Endothelial cell of umbilical vein (primary cell): ENCODE measurements around the gene SYTL2. TPM values are rescaled to one million over a fixed set of nuclear protein-coding genes. Genes with fewer than 3 reads are reported as not detected.

Experiments used
- BruUV-seq: library from RNA; stranded (reverse); fragments of 400-500 nt; replicated peaks from 2 replicates; lab custom pipeline; 2021; lab: Mats Ljungman, UMichigan
- CTCF ChIA-PET: fragments of 300-600, 350-600 bp; sonication (Branson Sonifier 250); formaldehyde crosslinking; loops from one replicate; lab custom pipeline; 2021; ENCODE audit warnings: antibody characterized with exemption, inconsistent platforms; lab: Charles Lee
- POLR2A ChIA-PET: fragments of 300-600, 350-600 bp; sonication (Branson Sonifier 250); formaldehyde crosslinking; loops from one replicate; lab custom pipeline; 2021; ENCODE audit warnings: antibody characterized with exemption, inconsistent platforms; lab: Charles Lee
- DNase-seq: peaks from one replicate; pipeline ENCODE4 v3.0.0-alpha.2; 2011; ENCODE audit warnings: low read depth, low spot score
- FAIRE-seq: peaks from 2 replicates; lab custom pipeline; 2011; peaks lifted over from hg19 to GRCh38; lab: Jason Lieb, UNC
- H2AFZ ChIP-seq: 2 replicates; pipeline ENCODE4 v1.6.0; 2012; ENCODE audit warnings: low read depth, low read length, control low read depth, inconsistent platforms
- H3K27ac ChIP-seq: 2 replicates; pipeline ENCODE4 v1.5.1; 2011; ENCODE audit warnings: low read depth, mild to moderate bottlenecking, control low read depth, low read length, moderate library complexity; ENCODE audit not compliant: insufficient read depth
- H3K27me3 ChIP-seq, 2 experiments: 2 replicates each; pipeline versions ENCODE4 v1.6.0 to v1.6.1; 2011; ENCODE audit warnings: low read length in 2 of 2, mixed read lengths in 1 of 2; ENCODE audit not compliant: control insufficient read depth in 2 of 2, insufficient read depth in 2 of 2
- H3K36me3 ChIP-seq, 2 experiments: 2 replicates in 1 of 2; 3 replicates in 1 of 2; pipeline ENCODE4 v1.5.1; 2011; ENCODE audit warnings: low read length in 2 of 2, mild to moderate bottlenecking in 1 of 2, moderate library complexity in 1 of 2; ENCODE audit not compliant: control insufficient read depth in 2 of 2, insufficient read depth in 2 of 2; ENCODE audit errors: extremely low read depth in 1 of 2
- H3K4me1 ChIP-seq: 3 replicates; pipeline ENCODE4 v1.5.1; 2011; ENCODE audit warnings: mild to moderate bottlenecking, low read length; ENCODE audit not compliant: control insufficient read depth, insufficient read depth; ENCODE audit errors: extremely low read depth
- H3K4me2 ChIP-seq: 2 replicates; pipeline ENCODE4 v1.6.1; 2011; ENCODE audit warnings: low read length, control low read depth, mixed read lengths; ENCODE audit not compliant: insufficient read depth
- H3K4me3 ChIP-seq, 3 experiments: fragments of 200-600 bp in 1 of 3; sonication (generic), shearing (Covaris generic) in 1 of 3; replicated peaks in 1 of 3; 2 replicates each; pipeline ENCODE4 v1.5.1; 2011 to 2016; ENCODE audit warnings: control low read depth in 3 of 3, low read length in 3 of 3, mild to moderate bottlenecking in 2 of 3, inconsistent platforms in 1 of 3, low read depth in 1 of 3, moderate library complexity in 1 of 3; ENCODE audit not compliant: insufficient read depth in 1 of 3
- H3K79me2 ChIP-seq: 2 replicates; pipeline ENCODE4 v1.6.0; 2012; ENCODE audit warnings: low read length, inconsistent platforms; ENCODE audit not compliant: control insufficient read depth, insufficient read depth
- H3K9ac ChIP-seq: replicated peaks from 2 replicates; pipeline ENCODE3; 2011; ENCODE audit warnings: low read length, control low read depth; ENCODE audit not compliant: insufficient read depth; ENCODE audit errors: extremely low read depth
- H3K9me1 ChIP-seq: replicated peaks from 3 replicates; pipeline ENCODE4 v1.6.0; 2011; ENCODE audit warnings: mild to moderate bottlenecking, low read length; ENCODE audit not compliant: control insufficient read depth, insufficient read depth; ENCODE audit errors: extremely low read depth
- H3K9me3 ChIP-seq: replicated peaks from 2 replicates; pipeline ENCODE4 v1.5.1; 2012; ENCODE audit warnings: low read length, inconsistent platforms; ENCODE audit not compliant: control insufficient read depth, insufficient read depth
- H4K20me1 ChIP-seq: replicated peaks from 2 replicates; pipeline ENCODE3; 2011; ENCODE audit warnings: mild to moderate bottlenecking, low read length; ENCODE audit not compliant: control insufficient read depth, insufficient read depth; ENCODE audit errors: extremely low read depth
- EZH2 ChIP-seq: IDR thresholded peaks from 2 replicates; pipeline ENCODE4 v1.6.1; 2012; ENCODE audit warnings: borderline replicate concordance, low read depth, mild to moderate bottlenecking, moderate library complexity, low read length, inconsistent platforms; ENCODE audit not compliant: severe bottlenecking
- FOS ChIP-seq: IDR thresholded peaks from 2 replicates; pipeline ENCODE4 v1.6.1; 2011; ENCODE audit warnings: mild to moderate bottlenecking, low read length, moderate library complexity, borderline replicate concordance; ENCODE audit not compliant: insufficient read depth
- GATA2 ChIP-seq: IDR thresholded peaks from 2 replicates; pipeline ENCODE4 v1.7.0; 2011; ENCODE audit warnings: low read depth, mild to moderate bottlenecking, moderate library complexity, mixed read lengths, low read length; ENCODE audit not compliant: insufficient read length, insufficient read depth
- JUN ChIP-seq: IDR thresholded peaks from 2 replicates; pipeline ENCODE4 v1.6.1; 2011; ENCODE audit warnings: borderline replicate concordance, low read depth; ENCODE audit not compliant: insufficient read length, insufficient read depth
- MYC ChIP-seq: IDR thresholded peaks from one replicate; pipeline ENCODE4 v1.6.1; 2011; ENCODE audit warnings: mild to moderate bottlenecking, low read depth, low read length
- POLR2A ChIP-seq: IDR thresholded peaks from 2 replicates; pipeline ENCODE4 v1.6.1; 2012; ENCODE audit warnings: low read depth, mild to moderate bottlenecking, control low read depth, low read length
- POLR2AphosphoS5 ChIP-seq: IDR thresholded peaks from 2 replicates; pipeline ENCODE4 v1.6.1; 2012; ENCODE audit warnings: low read depth, mild to moderate bottlenecking, control low read depth, low read length, moderate library complexity; ENCODE audit not compliant: insufficient read depth
- dilution Hi-C: fragments of 300-500 bp; cut with MboI; formaldehyde crosslinking; loops from one replicate; pipeline ENCODE4 v1.15.0; 2019; ENCODE audit warnings: low sequenced_read_pairs; ENCODE audit not compliant: extremely low pct_ligation_motif_present
- intact Hi-C: fragments of 100-400 bp; cut with micrococcal nuclease; formaldehyde crosslinking; loops from one replicate; pipeline ENCODE4 v1.10.0; 2022
- polyA plus RNA-seq, 4 experiments: library from polyadenylated mRNA; depleted of rRNA in 3 of 4; stranded (reverse) in 3 of 4; unstranded in 1 of 4; fragments of >200 nt; gene quantifications; 2 replicates each; pipeline versions ENCODE4 v1.2.1 to v1.2.3, GENCODE V29; 2011 to 2012; ENCODE audit warnings: missing spikeins in 1 of 4
- total RNA-seq: library from RNA; stranded (reverse); gene quantifications from 2 replicates; pipeline ENCODE4 v1.2.3, GENCODE V29; 2021
- TF ChIP-seq, protein P1 (sequence below): IDR thresholded peaks from 2 replicates; pipeline ENCODE4 v1.6.1; 2011; ENCODE audit not compliant: insufficient read depth, insufficient read length
- TF ChIP-seq, protein P2 (sequence below), 2 donors: IDR thresholded peaks; 1 replicate in 1 of 2; 2 replicates in 1 of 2; pipeline ENCODE4 v1.5.1; 2011; ENCODE audit warnings: low read length in 2 of 2, mild to moderate bottlenecking in 2 of 2, moderate library complexity in 2 of 2, control low read depth in 1 of 2, inconsistent platforms in 1 of 2, low read depth in 1 of 2; ENCODE audit not compliant: insufficient read depth in 1 of 2; ENCODE audit errors: extremely low read depth in 1 of 2

SYTL2 gene
- total and polyA plus RNA-seq, 2 donors (not counting 3 experiments of a cell fraction or from before 2014, with no cell fraction given): 1.4 to 2.4 TPM

DNA sequence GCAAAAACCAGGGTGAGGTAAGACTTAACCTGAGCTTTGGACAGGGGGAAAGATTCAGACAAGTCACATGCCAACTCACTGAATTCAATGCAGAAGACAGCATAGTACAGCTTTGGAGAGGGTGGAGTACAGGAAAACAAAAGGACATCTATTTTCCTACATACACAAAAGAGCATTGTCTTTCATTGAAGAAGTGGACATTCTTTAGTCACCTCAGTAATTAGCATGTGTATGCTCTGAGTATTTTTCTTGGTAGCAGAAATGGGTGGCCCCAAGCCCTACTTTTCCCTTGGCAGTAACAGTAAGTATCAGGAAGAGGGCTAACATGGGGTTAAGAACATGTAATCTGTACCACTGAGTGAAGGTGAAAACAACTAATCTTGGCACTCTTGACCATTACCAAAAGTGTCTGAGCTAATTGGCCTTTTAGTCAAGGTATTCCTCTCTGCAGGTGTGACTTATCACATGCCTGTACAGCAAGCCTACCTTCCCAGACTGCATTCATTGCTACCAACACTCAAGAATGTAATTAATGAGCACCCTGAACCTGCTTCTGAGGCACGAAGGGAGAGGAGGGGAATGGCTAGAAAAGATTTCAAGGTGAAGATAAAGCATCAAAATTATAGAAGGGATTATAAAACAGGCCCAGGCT lies 33.9 kb downstream of the SYTL2 start:
- Histone ChIP-seq H3K9me3 (no peaks in the 10 kb centered on the region), H3K4me1 (no peaks in the 10 kb centered on the region), H2AFZ (no peak overlapping the region), H3K4me2 (no peak overlapping the region), H3K9ac (no peak overlapping the region), H3K4me3 (no peak overlapping the region), H3K79me2 (no peaks in the 10 kb centered on the region), H3K27me3 (peaks cover 15 to 17% of the 10 kb centered on the region in 2 experiments), H3K9me1 (no peaks in the 10 kb centered on the region), H4K20me1 (no peaks in the 10 kb centered on the region), H3K27ac (no peak overlapping the region), H3K36me3 (no peaks in the 10 kb centered on the region)
- FAIRE-seq (no peak), DNase-seq (no peak)
- dilution Hi-C loops: no loop called here
- ChIA-PET CTCF (no interaction called here), POLR2A (no interaction called here)
- no peak for TF ChIP-seq FOS
- TF ChIP-seq EZH2: no peak
- TF ChIP-seq, protein P1, sequence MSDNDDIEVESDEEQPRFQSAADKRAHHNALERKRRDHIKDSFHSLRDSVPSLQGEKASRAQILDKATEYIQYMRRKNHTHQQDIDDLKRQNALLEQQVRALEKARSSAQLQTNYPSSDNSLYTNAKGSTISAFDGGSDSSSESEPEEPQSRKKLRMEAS: no peak
- TF ChIP-seq, protein P2, sequence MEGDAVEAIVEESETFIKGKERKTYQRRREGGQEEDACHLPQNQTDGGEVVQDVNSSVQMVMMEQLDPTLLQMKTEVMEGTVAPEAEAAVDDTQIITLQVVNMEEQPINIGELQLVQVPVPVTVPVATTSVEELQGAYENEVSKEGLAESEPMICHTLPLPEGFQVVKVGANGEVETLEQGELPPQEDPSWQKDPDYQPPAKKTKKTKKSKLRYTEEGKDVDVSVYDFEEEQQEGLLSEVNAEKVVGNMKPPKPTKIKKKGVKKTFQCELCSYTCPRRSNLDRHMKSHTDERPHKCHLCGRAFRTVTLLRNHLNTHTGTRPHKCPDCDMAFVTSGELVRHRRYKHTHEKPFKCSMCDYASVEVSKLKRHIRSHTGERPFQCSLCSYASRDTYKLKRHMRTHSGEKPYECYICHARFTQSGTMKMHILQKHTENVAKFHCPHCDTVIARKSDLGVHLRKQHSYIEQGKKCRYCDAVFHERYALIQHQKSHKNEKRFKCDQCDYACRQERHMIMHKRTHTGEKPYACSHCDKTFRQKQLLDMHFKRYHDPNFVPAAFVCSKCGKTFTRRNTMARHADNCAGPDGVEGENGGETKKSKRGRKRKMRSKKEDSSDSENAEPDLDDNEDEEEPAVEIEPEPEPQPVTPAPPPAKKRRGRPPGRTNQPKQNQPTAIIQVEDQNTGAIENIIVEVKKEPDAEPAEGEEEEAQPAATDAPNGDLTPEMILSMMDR (IDR thresholded peaks at IDR 0.05; ENCODE audit: extremely low read depth in 1 of 2, insufficient read depth in 1 of 2, low read depth in 1 of 2, low read length in 2 of 2): no peak
- no peak for TF ChIP-seq JUN
- no peak for TF ChIP-seq POLR2AphosphoS5
- no peak for TF ChIP-seq POLR2A
- TF ChIP-seq MYC: no peak
- no peak for TF ChIP-seq GATA2
- BruUV-seq: no TSS peak
- intact Hi-C loops: no loop called here
